ENCODE measurements around the gene PITPNM3. TPM values are rescaled to one million over a fixed set of nuclear protein-coding genes. Genes with fewer than 3 reads are reported as not detected.

The PITPNM3 gene
- total RNA-seq, 1 donor from 2014 or later = 8.6 TPM

DNA sequence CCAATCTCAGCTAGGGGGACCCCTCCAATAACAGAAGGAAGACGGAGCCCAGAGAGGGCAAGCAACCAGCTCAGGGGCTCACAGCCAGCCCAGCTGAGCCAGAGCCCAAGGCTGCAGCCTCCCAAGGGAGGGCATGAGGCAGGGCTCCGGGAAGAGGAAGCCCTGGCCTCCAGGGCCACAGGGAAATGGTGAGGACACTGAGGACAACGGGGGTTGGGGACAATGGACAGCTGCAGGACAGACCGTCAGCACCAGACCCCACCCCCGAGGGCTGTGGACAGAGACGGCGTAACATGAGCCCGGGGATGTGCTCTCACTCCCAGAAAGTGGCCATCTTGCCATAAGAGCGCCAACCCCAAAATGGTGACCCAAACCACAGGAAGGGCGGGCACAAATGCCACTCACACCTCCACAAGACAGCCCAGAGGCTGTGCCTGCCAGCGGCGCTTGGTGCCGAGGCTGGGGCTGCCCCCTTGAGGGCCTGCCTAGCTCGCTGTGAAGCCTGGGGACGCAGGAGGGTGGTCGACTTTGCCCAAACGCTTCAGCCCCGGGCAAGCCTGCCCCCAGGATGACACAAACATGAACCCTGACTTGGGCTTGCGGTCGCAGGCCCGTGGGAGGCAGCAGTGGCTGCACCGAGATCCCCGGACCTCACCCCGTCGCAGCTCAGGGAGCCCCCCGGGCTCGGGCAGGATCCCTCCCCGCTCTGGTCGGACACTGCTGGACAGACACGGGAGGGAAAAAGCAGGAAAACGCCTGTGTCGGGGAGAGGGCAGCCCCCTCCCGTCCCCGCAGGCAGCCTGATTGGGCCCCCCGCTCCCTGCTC is 101.6 kb downstream of the PITPNM3 start:
- Histone ChIP-seq H3K27ac (no peak overlapping the region), H3K4me3 (peak overlapping the region; percentile 10 to 21), H3K9me3 (no peaks in the 10 kb centered on the region), H3K36me3 (no peaks in the 10 kb centered on the region), H3K27me3 (no peaks in the 10 kb centered on the region), H3K4me1 (peaks cover 8% of the 10 kb centered on the region)
- intact Hi-C loops (cut with DNase I) = no loop called here
- no peak for DNase-seq (ENCODE audit: extremely low spot score in 2 of 2)
- TF ChIP-seq POLR2A (IDR thresholded peaks at IDR 0.05) = no peak
- TF ChIP-seq CTCF (IDR thresholded peaks at IDR 0.05) = no peak
- no peak for TF ChIP-seq POLR2AphosphoS5 (IDR thresholded peaks at IDR 0.05; ENCODE audit: insufficient read depth in 1 of 2, low read depth in 1 of 2)

GRCh38 chr17:6453279-6454024 is 102.9 kb downstream of the PITPNM3 start:
- H3K36me3 ChIP-seq = no peaks in the 10 kb centered on the region
- no peak for TF ChIP-seq POLR2AphosphoS5 (IDR thresholded peaks at IDR 0.05; ENCODE audit: insufficient read depth in 1 of 2, low read depth in 1 of 2)
- no peak for TF ChIP-seq POLR2A (IDR thresholded peaks at IDR 0.05)
- TF ChIP-seq CTCF (IDR thresholded peaks at IDR 0.05) = no peak
- H3K4me3 ChIP-seq = no peak overlapping the region
- H3K27ac ChIP-seq = no peak overlapping the region
- peaks cover 8% of the 10 kb centered on the region for H3K4me1 ChIP-seq
- H3K9me3 ChIP-seq = no peaks in the 10 kb centered on the region
- no peak for DNase-seq (ENCODE audit: extremely low spot score in 2 of 2)
- intact Hi-C loops (cut with DNase I) = no loop called here
- no peaks in the 10 kb centered on the region for H3K27me3 ChIP-seq

GRCh38 chr17:6452471-6453266 is 103.7 kb downstream of the PITPNM3 start:
- intact Hi-C loops (cut with DNase I) = no loop called here
- Histone ChIP-seq H3K27ac (no peak overlapping the region), H3K36me3 (no peaks in the 10 kb centered on the region), H3K4me3 (no peak overlapping the region), H3K9me3 (no peaks in the 10 kb centered on the region), H3K27me3 (no peaks in the 10 kb centered on the region), H3K4me1 (peaks cover 8% of the 10 kb centered on the region)
- no peak for TF ChIP-seq POLR2A (IDR thresholded peaks at IDR 0.05)
- TF ChIP-seq POLR2AphosphoS5 (IDR thresholded peaks at IDR 0.05; ENCODE audit: insufficient read depth in 1 of 2, low read depth in 1 of 2) = no peak
- TF ChIP-seq CTCF (IDR thresholded peaks at IDR 0.05) = no peak
- DNase-seq (ENCODE audit: extremely low spot score in 2 of 2) = no peak

GRCh38 chr17:6450926-6451832 is 105.2 kb downstream of the PITPNM3 start:
- H3K36me3 ChIP-seq = no peaks in the 10 kb centered on the region
- no peaks in the 10 kb centered on the region for H3K9me3 ChIP-seq
- intact Hi-C loops (cut with DNase I) = no loop called here
- H3K4me3 ChIP-seq = no peak overlapping the region
- H3K27ac ChIP-seq = no peak overlapping the region
- no peak for TF ChIP-seq POLR2AphosphoS5 (IDR thresholded peaks at IDR 0.05; ENCODE audit: insufficient read depth in 1 of 2, low read depth in 1 of 2)
- TF ChIP-seq CTCF (IDR thresholded peaks at IDR 0.05) = no peak
- TF ChIP-seq POLR2A (IDR thresholded peaks at IDR 0.05) = no peak
- H3K27me3 ChIP-seq = no peaks in the 10 kb centered on the region
- DNase-seq (ENCODE audit: extremely low spot score in 2 of 2) = no peak
- H3K4me1 ChIP-seq = peaks cover 8% of the 10 kb centered on the region
